Pulmonary artery endothelial cell (primary cell): ENCODE data around the gene PRR9. TPM values are rescaled to one million over a fixed set of nuclear protein-coding genes. Genes with fewer than 3 reads are reported as not detected.
"Not testable (repeated sequence)": the region's sequence is repeated elsewhere in the genome, so short reads cannot be mapped to it uniquely, and the experiment has no call there.

Source experiments
- DNase-seq: peaks from one replicate; pipeline ENCODE4 v3.0.0-alpha.2; 2011; ENCODE audit warnings: low read depth, low spot score
- total RNA-seq: library from RNA; depleted of rRNA; stranded (reverse); fragments of >200 nt; gene quantifications from 2 replicates; pipeline ENCODE4 v1.2.3, GENCODE V29; 2014

The PRR9 gene
- not detected in 2 replicates for total RNA-seq

GRCh38 chr1:153217212-153217611 is at the start of gene PRR9:
Gene PRR9 (plus strand): TSS chr1:153217584. CDS start chr1:153218145, 561 bp downstream.
- DNase-seq: no peak

- no peak for DNase-seq
Observed at GRCh38 chr1:153168686-153169085, 48.7 kb upstream of the PRR9 start.

GRCh38 chr1:153174624-153175023 is 42.8 kb upstream of the PRR9 start:
- DNase-seq: no peak

GRCh38 chr1:153178922-153179321 is 38.5 kb upstream of the PRR9 start:
- DNase-seq: no peak

GRCh38 chr1:153180556-153180955 is 36.8 kb upstream of the PRR9 start:
- DNase-seq: no peak

- DNase-seq: not testable (repeated sequence)
Observed at GRCh38 chr1:153188301-153188700, 29.1 kb upstream of the PRR9 start.

- no peak for DNase-seq
Observed at GRCh38 chr1:153190373-153190772, 27.0 kb upstream of the PRR9 start.

GRCh38 chr1:153192697-153193096 is 24.7 kb upstream of the PRR9 start:
- DNase-seq: no peak

- DNase-seq: no peak
Observed at GRCh38 chr1:153194331-153195050, 22.9 kb upstream of the PRR9 start.

- DNase-seq: no peak
Observed at GRCh38 chr1:153195216-153195615, 22.2 kb upstream of the PRR9 start.

- DNase-seq: no peak
Observed at GRCh38 chr1:153202006-153202405, 15.4 kb upstream of the PRR9 start.

GRCh38 chr1:153203130-153203529 is 14.3 kb upstream of the PRR9 start, which contains the start of gene LELP1:
Gene LELP1 (plus strand): TSS chr1:153203430. CDS start chr1:153204708, 1,278 bp downstream.
- DNase-seq: no peak

- DNase-seq: no peak
Observed at GRCh38 chr1:153206631-153207030, 10.8 kb upstream of the PRR9 start.

GRCh38 chr1:153210206-153210605 is 7.2 kb upstream of the PRR9 start:
- DNase-seq: no peak

- DNase-seq: no peak
Observed at GRCh38 chr1:153212201-153212600, 5.2 kb upstream of the PRR9 start.

- no peak for DNase-seq
Observed at GRCh38 chr1:153213519-153213918, 3.9 kb upstream of the PRR9 start.

- no peak for DNase-seq
Observed at GRCh38 chr1:153217744-153218416, 496 bp downstream of the PRR9 start.

GRCh38 chr1:153220606-153221303 is 3.4 kb downstream of the PRR9 start:
- DNase-seq: no peak

GRCh38 chr1:153223040-153223891 is 5.9 kb downstream of the PRR9 start:
- peak; percentile 4 for DNase-seq

- no peak for DNase-seq
Observed at GRCh38 chr1:153227810-153228209, 10.4 kb downstream of the PRR9 start.

- DNase-seq: no peak
Observed at GRCh38 chr1:153228491-153228890, 11.1 kb downstream of the PRR9 start.
